ENCODE results near the gene PHKB.

Gene PHKB

DNA sequence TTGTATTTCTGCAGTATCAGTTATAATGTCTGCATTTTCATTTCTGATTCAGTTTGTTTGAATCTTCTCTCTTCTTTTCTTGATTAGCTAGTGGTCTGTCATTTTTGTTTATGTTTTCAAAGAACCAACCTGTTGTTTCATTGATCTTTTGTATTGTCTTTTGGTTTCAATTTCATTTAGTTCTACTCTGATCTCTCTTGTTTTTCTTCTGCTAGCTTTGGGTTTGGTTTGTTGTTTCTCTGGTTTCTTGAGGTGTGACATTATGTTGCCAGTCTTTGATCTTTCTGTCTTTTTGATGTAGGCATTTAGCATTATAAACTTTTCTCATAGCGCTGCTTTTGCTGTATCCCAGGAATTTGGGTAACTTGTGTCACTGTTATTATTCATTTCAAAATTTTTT, 107.2 kb downstream of the PHKB start:
- no peak for DNase-seq (ENCODE audit: low spot score)

DNA sequence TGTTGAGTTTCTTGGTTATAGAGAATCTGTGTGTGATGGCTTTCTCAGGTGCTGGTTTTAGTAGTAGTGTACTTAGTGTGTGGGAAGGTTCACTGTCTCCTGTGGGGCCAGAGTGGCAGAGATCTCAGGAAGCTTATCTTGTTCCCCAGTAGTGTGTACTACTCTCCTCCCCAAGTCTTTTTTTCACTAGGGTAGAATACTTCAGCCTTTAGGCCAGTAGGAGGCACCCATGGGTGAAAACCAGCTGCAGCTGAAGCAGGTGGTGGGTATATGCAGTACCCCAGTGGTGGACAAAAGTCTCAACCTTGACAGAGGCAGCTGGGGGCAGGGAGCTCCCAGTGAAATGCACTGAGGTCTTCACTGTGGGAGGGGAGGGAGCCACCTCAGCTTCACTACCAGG, 109.9 kb downstream of the PHKB start:
- DNase-seq (ENCODE audit: low spot score) = no peak

DNA sequence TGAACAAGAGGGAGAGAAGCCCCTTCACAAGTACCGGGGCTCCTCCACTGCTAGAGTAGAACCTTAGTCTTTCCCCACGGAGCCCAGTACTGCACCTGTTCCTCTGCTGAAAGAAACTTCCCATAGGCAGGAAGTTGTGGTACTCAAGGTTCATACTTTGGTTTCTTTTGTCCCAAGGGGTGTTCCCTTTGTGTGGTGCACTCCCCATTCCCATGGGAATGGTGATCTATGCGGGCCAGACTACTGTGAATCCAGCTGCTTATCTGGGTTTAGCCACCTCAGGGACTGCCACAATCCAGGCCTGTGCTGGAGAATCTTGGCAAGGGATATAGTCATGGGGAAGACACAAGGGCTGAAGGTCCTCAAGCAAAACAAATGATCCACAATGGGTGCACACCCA, 110.6 kb downstream of the PHKB start:
- DNase-seq (ENCODE audit: low spot score) = no peak

DNA sequence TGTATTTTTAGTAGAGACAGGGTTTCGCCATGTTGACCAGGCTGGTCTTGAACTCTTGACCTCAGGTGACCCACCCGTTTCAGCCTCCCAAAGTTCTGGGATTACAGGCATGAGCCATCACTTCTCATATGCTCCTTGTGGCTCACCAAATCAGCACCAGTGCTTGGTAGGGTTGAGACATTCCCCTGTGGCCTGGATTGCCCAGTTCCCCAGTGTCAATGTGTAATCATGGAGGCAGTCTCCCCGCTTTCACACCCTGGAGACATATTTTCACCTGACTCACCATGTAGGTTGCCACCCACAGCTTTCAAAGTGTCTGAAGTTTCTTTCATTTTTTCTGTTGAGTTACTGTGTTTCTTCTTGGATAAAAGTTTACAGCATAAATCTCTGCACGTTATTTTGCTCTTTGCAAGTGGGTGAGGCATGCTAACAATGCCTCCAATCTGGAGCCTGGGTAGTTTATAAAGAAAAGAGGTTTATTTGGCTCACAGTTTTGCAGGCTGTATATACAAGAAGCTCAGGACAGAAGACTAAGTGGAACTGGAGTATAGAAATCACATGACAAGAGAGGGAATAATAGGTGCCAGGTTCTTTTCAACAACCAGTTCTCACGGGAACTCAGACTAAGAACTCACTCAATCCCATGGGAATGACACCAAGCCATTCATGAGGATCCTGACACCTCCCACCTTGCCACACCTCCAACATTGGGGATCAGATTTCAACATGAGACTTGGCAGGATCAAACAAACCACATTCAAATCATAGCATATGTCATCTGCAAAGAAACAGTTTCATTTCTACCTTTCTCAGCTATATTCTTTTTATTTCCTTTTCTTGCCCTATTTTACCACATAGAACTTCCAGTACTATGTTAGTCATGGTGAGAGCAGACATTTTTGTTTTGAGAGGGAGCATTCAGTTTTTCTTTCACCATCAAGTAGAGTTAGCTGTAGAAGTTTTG, 113.2 kb downstream of the PHKB start:
- peak; percentile 33 for DNase-seq (ENCODE audit: low spot score)

DNA sequence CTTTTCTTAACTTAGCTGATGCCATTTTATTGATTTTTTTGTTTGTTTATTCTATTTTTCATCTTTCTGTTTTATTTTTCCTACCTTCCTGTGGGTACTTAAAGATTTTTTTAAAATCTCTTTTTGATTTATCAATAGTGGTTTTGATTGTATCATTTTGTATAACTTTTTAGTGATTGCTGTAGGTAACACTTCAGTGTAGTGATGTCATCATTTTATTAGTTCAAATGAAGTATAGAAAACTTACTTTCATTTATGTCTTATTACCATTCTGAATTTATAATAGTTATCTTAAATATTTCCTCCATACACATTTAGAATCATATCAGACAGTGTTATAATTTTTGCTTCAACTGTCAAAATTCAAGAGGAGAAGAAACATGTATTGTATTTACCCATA, 115.9 kb downstream of the PHKB start:
- DNase-seq (ENCODE audit: low spot score) = no peak

DNA sequence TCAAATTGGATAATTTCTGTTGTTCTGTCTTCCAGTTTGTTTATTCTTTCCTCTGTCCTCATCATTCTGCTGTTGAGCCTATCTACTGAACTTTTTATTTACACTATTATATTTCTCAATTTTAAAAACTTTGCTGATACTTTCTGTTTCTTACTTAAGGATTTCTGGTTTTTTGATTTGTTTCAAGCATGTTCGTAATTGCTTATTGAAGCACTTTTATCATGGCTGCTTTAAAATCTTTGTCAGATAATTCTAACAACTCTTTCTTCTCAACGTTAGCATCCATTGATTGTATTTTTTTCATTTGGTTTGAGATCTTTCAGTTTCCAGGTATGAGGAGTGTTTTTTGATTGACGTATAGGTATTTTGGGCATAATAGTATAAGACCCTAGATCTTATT, 116.9 kb downstream of the PHKB start:
- DNase-seq (ENCODE audit: low spot score) = no peak

DNA sequence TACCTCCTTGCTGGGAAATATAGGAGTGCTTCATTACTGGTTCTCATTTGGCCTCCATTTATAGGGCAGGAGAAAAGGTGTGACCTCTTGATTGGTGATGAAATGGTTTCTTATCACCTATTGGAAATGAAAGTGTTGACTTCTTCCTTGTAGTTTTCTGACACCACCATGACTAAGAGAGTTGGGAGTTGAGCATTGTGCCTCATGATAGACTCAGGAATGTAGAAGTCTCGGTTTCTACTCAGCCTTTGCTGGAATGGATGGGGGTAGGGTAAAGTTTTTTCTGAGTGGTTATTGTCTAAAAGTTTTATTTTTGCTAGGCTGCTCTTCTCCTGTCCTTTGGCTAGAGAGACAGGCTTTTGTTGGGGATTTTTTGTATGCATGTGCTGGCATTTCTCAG, 117.4 kb downstream of the PHKB start:
- DNase-seq (ENCODE audit: low spot score) = no peak

DNA sequence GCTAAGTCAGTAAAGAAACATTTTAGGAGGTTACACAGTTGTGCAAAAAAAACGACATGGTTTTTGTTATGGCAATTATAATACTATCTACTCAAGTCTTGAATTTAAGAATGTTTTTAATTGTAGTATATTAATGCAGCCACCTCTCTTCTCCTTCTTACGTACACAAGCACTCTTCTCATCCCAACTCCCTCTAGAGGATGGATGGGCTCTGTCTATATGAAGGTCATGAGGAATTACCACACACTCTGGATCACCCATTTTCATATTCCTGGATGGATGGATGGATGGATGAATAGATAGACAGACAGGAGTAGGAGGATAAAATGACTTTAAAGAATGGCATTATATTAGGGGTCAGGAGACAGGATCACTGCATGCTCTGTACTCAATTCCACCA, 120.0 kb downstream of the PHKB start:
- DNase-seq (ENCODE audit: low spot score) = no peak

DNA sequence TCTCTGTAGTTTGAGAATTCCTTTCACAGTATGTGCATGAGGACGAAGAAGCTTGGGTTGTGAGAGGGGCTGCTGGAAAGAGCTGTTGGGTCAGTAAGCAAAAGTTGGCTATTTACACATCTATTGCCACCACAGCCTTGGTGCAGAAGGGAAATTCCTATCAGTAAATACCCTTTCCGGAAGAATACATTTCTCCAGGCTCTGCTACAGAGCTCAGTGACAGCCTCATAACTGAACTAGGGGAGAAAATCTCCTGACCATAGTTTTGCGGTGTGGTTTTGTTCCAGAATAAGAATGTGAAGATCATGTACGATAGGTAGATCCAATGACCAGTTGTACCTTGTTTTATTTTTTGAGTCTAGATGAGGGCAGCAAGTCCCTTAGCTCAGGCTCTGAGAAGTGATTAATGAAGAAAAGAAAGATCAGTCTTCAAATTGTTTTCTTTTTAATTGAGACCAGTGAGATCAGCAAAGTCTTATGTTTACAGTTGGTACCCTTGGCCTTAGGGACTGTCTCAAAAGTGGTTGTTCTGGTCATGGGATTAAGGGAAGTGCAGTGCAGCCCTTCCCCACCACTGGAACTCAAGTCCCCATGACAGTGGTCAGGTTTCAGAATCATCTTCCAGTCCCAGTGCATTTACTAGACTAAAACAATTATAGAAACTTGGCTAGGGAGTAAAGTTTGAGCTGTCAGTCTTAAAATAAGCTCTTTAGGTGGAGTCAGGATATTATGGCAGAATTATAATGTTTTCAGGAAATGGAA, 123.5 kb downstream of the PHKB start:
- DNase-seq (ENCODE audit: low spot score) = no peak

DNA sequence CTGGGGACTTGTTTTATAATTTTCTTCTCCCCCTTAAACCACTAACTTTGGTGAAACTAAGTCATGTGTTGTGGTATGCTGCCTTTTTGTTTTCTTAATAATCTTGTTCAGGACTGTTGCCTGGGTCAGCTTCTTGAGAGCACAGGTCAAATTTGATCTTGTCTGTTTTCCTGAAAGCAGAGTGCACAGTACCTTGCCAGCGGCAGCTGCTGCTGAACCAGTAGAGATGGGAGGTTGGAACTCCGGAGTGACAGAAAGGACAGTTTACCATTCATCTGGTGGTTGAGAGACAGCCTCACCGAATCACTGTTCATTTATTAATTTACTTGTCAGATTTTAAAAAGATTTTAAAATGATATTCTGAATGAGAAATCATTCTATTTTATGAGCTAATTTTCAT, 125.0 kb downstream of the PHKB start:
- DNase-seq (ENCODE audit: low spot score) = no peak

DNA sequence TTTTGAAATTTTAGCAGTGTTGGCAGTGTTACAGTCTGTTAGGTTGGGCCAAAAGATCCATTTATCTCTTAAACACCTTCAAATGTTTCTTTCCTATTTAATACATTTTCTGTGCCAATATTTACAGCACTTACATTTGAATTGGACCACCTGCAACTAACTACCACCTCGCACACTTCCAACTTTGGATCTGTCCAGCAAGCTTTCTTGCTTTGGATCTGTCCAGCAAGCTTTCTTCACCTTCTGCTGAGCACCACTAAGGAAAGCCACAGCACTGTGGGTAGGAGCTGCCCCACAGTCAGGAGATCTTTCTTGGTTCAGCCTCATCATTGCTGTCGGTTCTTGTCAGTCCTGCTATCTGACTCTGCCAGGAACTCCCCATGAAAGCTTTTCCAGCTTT, 129.3 kb downstream of the PHKB start:
- no peak for DNase-seq (ENCODE audit: low spot score)

DNA sequence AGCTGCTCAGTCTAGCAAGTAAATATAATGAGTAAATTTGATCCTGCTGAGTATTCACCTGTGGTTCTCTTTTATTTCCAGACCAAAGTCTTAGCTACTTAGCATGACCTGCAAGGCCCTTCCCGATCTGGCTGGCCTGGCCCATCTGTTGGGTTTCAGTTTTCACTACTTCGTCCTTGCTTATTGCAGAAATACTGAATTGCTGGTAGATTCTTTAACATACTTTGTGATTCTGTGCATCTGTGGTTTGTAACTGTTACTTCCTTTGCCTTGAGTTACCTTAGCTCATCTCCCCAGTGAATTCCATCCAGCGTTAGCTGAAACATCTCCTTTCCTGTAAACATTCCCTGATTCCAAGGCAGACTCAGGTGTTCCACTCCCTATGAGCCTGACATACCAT, 131.1 kb downstream of the PHKB start:
- no peak for DNase-seq (ENCODE audit: low spot score)

DNA sequence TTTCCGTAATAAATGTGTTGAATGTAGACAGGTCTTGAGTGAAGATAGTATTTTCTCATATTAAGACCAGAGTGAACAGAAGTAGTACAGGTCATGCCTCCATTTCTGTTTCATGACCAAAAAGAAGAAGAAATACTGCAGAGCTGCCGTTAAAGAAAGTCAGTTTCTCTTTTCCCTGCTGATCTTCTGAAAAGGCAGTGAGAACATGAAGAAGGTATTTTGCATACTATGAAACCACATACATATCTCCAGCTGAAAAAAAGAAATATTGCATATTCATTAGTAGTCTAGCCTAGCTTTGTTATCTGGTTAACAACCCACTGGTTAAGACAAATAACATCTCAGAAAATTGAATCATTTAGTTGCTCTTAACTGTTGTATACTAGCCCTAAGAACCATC, 138.4 kb downstream of the PHKB start:
- peak; percentile 47 for DNase-seq (ENCODE audit: low spot score)

DNA sequence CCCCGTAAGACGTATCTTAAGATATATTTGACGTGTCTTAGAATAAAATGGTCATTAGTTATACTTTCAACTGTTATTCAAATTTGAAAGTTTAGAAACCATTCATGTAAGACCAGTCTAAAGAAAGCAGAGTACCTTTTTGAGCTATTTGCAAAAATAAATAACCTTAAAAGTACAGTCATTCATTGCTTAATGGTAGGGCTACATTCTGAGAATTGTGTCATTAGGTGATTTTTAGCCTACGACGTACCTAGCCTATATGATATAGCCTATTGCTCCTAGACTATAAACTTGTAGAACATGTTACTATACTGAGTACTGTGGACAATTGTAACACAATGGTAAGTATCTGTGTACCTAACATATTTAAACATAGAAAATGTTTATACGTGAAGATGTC, 139.2 kb downstream of the PHKB start:
- DNase-seq (ENCODE audit: low spot score) = no peak

DNA sequence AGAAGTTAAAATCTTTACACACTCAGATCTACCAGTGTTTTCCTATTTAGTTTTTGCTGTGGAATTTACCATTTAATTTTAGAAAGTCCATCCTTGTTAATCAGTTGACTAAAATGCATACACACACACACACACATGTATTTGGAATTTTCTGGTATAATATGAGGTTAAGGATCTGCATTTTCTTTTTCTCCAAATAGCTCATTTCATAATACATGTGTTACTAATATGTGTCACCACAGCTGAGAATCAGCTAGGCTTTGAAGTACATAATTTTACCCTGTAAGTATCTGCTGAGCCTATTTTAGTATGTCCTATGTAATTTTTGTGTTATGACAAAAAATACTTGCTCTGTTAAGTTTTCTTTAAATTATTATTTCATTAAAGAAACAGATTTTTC, 143.2 kb downstream of the PHKB start:
- DNase-seq (ENCODE audit: low spot score) = no peak

DNA sequence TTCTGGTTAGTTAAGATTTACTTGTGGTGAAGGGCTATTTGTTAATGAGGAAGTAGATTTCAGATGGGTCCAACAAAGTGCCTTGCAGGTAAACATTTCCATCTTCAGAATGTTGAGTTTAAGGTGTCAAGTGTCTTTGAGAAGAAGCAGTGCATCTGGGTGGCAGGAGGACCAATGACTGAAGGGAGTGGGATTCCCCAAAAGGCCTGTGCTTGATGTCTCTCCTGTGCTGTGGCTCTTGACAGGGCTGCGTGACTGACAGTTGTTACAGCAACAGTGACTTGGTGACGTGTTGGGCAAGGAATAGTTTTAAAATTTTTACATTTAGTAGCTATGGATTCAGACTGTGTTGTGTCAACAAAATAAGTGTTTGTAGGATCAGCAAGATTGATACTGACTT, 149.9 kb downstream of the PHKB start:
- no peak for DNase-seq (ENCODE audit: low spot score)

DNA sequence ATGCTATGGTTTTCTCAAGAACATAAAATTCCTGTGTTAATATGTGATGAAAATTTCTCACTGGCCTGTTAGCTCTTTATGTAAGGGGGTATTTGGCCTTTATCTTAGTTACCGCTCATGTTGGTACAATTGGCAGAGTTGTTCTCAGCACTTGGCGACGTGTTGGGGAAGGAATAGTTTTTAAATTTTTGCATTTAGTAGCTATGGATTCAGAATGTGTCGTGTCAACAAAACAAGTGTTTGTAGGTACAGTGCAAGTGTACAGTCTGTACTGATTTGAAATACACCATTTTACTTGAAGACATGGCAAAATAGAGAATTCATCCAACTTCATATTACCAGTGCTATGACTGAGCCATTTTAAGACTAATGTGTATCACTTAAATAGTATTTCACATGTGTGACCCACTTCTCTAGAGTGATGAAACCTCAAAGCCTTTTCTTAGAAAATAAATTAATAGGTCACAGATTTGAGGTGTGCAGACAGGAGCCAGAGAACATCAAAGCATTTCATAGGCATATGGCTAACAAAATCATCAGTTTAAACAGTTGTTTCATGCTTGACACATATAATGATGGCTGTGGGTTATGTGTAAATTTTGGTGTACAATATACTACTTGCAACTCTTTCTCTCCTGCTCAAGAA, 150.8 kb downstream of the PHKB start:
- DNase-seq (ENCODE audit: low spot score) = no peak

DNA sequence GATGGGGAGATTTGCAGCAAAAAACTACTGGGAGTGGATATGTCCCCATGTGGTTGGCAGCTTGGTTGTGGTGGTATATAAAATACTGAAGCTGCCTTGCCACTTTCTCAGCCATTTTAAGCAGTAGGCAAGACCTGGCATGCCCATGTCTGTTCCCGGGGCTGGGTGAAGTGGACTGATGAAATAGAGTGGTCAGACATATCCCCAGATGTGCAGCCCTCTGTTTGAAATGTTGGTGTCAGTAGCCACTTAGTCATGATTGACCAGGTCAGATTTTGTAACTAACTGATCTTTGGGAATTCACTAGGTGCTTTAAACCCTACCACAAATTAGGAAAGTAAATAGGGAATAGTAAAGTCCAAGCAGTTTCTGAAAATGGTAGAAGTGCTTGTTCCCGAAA, 151.6 kb downstream of the PHKB start:
- no peak for DNase-seq (ENCODE audit: low spot score)

DNA sequence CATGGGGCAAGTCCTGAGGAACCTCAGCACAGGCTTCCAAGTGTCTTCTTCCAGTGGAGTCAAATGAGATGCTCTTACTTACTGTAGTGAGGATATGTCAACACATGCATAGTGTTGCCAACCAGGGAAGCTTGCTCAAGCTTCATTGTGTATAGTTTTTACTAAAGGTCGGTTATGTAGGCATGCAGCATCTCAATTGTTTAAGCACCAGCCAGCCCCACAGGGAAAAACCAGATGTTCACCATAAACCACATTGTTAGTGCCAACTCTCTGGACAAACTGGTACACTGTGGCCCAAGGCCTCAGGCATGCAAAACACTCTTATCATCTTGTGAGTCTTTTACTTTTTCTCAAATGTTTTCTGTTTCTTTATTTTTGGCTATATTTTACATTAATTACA, 152.1 kb downstream of the PHKB start:
- DNase-seq (ENCODE audit: low spot score) = no peak

DNA sequence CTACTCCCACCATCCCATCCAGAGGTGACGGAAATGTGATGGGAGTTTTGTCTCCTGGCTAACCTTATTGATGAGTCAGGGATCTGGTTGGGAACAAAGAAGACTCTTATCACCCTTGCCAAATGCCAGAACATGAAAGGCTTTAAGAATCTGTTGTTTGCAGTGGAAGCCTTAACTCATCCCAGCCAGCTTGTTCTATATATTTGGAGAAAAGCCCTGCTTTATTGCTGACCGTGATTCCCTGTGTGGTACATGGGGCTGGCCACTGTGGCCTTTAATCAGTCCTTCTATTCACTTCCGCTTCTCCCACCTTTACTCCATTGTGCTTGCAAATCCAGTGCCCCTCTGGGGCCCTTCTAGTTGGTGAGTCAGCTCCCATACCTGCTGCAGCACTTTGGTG, 156.6 kb downstream of the PHKB start:
- no peak for DNase-seq (ENCODE audit: low spot score)

DNA sequence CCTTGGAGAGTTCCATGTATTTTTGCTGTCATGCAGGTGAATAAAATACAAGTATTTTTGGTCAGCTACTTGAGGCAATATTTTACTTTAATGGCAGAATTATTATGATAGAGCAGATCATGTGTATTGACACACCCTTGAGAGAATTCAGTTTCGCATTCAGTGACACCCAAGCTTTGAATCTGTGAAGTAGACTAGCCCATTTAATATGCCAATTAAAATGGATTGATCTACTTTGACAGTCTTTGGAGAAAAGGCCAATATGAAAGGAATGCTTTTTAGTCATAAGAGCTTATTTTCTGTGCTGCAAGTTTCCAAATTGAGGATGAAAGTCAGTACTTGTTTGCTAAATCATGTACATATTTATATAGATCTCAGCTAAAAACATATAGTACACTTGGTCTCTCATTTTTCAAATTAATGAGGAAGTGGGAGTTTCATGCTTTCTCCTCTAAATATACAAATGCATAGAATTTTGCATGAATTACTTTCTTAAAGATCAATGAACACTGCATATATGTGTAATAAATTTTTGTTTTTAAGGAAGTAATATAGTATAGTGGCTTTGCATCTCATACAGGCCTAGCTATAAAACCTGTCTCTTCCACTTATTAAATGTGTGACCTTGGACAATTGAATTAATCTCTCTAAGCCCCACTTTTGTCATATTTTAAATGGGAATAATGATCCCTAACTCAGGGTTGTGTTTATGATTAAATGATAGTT, 161.5 kb downstream of the PHKB start:
- DNase-seq (ENCODE audit: low spot score) = no peak

DNA sequence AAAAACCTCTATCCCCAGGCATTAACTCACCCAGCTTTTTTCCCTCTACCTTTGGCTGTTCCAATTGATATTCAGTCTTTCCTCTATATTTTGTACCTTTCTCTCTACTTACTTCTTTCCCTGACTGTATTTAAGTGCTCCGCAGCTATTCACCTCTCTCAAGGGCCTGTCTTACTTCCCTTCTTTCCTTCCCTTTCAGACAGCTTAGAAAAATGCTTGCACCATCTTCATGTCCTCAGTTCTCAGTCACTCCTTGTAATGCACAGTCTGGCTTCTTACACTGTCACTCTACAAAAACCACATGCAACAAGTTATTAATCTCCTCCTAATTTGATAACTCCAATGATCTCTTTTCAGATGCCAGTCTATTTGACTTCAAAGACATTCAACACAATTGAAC, 163.4 kb downstream of the PHKB start:
- no peak for DNase-seq (ENCODE audit: low spot score)

Measured in NAMALWA (cell line).